GM12874 (cell line): ENCODE measurements around the gene AMN.

ENCODE experiments used
- TF ChIP-seq, protein P1 (sequence below): IDR thresholded peaks from 2 replicates; pipeline ENCODE4 v1.5.1; 2011; ENCODE audit warnings: low read depth, mild to moderate bottlenecking, control low read depth, low read length, moderate library complexity; ENCODE audit not compliant: insufficient read depth

AMN gene

DNA sequence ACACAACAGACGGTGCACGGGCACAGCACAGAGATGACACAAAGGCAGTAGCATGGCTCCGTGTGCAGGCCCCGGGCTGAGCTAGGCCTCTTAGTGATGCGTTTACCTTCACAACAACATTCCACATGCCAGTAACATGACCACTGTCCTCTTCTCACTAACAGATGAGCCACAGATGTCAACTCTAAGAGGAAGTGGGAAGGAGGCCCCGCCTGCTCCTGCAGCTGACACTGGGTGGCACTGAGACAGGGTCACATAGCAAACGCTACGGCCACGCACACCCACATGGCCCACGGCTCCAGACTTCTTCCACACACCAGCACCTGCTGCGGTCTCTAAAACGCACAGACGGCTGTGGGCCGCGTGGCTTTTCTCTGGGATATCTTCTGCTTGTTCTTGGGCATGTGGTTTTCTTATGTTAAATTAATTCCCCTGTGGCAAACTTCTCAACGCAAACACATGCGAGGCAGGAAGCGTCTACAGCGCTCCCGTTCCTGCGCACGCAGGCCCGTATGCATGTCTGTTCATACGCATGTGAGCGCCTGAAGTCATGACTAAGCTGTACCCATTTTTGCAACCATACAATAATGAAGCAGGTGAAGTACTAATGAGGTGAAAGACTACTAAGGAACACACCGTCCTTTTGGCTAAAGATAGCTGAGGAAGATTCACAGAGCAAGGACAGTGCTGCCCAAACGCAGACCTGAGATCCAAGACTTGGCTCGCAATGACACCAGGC, 26.8 kb downstream of the AMN start:
- TF ChIP-seq, protein P1, sequence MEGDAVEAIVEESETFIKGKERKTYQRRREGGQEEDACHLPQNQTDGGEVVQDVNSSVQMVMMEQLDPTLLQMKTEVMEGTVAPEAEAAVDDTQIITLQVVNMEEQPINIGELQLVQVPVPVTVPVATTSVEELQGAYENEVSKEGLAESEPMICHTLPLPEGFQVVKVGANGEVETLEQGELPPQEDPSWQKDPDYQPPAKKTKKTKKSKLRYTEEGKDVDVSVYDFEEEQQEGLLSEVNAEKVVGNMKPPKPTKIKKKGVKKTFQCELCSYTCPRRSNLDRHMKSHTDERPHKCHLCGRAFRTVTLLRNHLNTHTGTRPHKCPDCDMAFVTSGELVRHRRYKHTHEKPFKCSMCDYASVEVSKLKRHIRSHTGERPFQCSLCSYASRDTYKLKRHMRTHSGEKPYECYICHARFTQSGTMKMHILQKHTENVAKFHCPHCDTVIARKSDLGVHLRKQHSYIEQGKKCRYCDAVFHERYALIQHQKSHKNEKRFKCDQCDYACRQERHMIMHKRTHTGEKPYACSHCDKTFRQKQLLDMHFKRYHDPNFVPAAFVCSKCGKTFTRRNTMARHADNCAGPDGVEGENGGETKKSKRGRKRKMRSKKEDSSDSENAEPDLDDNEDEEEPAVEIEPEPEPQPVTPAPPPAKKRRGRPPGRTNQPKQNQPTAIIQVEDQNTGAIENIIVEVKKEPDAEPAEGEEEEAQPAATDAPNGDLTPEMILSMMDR = no peak

DNA sequence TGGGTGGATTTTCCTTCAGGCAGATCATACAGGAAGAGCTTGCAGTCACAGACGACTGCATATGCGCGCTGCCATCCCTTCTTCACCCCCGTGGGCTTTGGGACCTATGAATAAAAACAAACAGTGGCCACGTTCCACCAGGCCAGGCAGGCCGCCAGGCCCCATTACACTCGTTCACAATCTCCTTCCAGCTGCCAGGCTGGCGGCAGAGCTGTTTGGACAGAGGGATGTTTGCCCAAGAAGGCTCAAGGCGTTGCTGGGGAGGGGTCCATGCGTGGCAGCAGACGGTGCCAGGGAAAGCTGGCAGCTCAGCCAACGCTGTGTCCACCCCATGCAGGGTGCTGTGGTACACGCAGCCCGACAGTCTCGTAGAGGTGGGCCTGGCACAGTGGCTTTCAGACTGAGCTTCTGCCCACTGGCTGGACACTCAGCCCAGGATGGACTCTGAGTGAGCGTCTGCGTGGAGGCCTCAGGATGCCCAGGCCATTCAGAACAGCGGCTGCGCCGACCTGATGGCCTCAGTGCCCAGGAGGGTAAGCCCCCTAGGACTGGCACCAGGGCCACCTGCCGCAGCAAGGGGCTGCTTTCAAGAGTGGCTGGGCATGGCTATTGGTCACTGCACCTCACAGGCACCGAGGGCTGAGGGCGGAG, 27.5 kb downstream of the AMN start:
- TF ChIP-seq, protein P1 = no peak

DNA sequence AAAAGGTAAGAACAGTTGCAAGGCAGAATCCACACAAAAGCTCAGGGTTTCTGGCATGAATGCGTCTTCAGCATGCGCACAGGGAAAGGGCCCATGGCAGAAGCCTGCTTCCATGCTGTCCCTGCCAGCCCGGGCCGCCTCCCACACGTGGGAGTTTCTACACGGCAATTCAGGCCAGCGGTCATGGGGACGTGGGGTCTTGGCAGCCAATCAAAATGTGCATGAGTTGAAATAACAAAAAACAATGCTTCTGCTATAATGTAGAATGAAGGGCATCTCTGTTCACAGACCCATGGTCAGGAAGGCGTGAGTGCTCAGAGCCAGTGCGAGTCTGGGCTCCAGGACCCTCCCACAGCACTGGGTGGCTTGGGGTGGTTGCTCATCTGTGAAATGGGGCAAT, 28.6 kb downstream of the AMN start:
- TF ChIP-seq, protein P1 = no peak

DNA sequence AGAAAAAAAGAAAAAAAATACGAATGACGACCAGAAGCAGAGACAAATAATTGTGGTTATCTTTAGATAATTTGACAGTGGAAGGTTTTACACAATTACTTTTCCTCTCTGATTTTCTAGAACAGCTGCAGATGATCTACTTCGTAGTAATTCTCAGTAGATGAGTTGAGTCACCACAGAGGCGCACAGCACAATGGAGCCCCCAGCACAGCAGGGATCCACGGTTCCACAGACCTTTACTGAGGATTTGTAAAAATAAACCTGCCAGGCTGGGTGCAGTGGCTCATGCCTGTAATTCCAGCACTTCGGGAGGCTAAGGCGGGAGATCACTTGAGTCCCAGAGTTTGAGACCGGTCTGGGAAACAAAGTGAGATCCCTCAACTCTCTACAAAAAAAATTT, 29.3 kb downstream of the AMN start:
- TF ChIP-seq, protein P1 = no peak

DNA sequence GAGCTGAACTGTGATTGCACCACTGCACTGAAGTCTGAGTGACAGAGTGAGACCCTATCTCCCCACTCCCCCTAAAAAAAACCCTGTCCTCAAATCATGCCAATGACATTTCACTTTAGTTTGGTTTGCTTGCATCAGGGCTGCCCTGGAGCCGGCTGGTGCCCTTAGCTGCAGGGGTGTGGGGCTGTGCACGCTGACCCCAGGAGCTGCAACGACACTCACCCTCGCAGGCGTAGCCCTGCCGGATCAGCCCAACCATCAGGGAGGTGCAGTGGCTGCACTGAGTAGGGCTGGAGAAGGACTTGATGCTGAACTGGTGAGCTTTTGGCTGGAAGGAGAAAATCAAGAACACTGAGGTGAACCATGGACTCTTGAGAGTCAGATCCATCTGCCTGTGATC, 29.8 kb downstream of the AMN start:
- TF ChIP-seq, protein P1 = no peak

DNA sequence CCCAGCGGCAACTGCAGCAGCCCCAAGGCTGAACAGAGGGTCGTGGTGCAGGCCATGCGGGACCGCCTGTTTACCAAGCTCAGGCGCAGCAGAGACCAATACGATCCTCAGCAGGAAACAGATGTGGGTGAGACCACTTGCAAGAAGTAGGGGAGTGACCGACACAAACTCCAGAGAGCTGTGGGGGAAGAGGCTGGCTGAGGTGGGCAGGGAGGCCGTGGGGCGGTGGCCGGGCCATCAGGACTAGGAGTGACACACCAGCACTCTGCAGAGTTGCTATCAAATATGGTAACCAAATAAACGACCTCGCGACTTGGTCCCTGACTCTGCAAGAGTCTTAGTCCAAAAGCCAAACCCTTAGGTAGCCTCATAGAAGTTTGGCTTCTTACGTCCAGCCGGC, 30.6 kb downstream of the AMN start:
- TF ChIP-seq, protein P1 = no peak

DNA sequence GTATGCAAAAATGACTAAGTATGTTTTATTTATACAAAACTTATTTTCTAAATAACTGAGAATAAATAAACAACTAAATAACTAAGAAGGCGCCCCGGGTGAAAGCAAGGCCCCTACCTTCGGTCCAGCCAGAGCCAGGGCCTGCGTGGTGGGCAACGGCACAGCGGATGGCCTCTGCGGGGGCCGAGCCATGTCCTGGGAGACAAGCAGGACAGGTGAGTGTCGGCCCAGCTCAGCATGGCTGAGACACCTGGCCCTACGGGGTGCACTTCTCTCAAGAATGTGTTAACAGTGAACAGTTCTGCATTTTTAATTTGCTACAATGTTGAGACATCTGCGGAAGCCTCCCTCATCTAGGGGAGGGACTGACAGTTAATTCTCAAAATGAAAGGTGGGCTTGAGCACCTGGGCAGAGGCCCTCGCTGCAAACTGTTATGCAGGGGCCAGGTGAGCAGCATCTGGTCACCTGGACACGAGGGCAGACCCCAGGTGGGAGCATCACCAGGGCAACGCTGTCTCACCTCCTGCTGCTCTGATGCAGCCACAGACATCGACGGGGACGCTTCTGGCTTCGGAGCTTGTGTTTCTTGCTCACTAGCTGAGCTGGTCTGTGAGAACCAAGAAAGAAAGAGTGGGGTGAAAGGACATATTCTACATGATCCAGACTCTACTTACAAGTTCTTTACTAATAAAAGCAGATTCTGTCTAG, 31.8 kb downstream of the AMN start:
- TF ChIP-seq, protein P1 = no peak
